ENCODE data around the gene SSC5D. TPM values are rescaled to one million over a fixed set of nuclear protein-coding genes. Genes with fewer than 3 reads are reported as not detected.
A peak's percentile ranks its signal among the peaks of the same experiment; 100 is the strongest.

Gene SSC5D
- polyA plus RNA-seq, 3 donors, result 0.08 TPM; not detected in 2

GRCh38 chr19:55457683-55458457 lies 30.4 kb upstream of the SSC5D start:
- Histone ChIP-seq H3K36me3 (replicated peaks in 1 of 2; ENCODE audit: control insufficient read depth in 1 of 2, insufficient read depth in 2 of 2, low read length in 2 of 2) (peaks cover 0 to 5% of the 10 kb centered on the region in 2 donors), H3K27me3 (ENCODE audit: control insufficient read depth in 2 of 2, insufficient read depth in 2 of 2, low read length in 2 of 2) (peaks cover 0 to 4% of the 10 kb centered on the region in 2 donors), H3K79me2 (ENCODE audit: insufficient read depth, low read length) (no peaks in the 10 kb centered on the region), H3K9me3 (replicated peaks in 1 of 2; ENCODE audit: control insufficient read depth in 1 of 2, insufficient read depth in 1 of 2, low read length in 2 of 2) (peaks cover 0 to 4% of the 10 kb centered on the region in 2 donors), H3K4me1 (ENCODE audit: control insufficient read depth in 1 of 2, insufficient read depth in 2 of 2, low read length in 2 of 2) (peaks cover 15 to 23% of the 10 kb centered on the region in 2 donors), H4K20me1 (ENCODE audit: insufficient read depth, low read length) (peaks cover 3% of the 10 kb centered on the region), H3K4me2 (replicated peaks; ENCODE audit: extremely low read depth, low read length, poor library complexity, severe bottlenecking) (no peak overlapping the region), H3K4me3 (replicated peaks in 1 of 3; ENCODE audit: low read depth in 2 of 3, low read length in 3 of 3) (no peak overlapping the region), H2AFZ (ENCODE audit: insufficient read depth, low read depth, low read length, poor library complexity, severe bottlenecking) (no peak overlapping the region), H3K9ac (ENCODE audit: insufficient read depth, low read length, poor library complexity, severe bottlenecking) (no peak overlapping the region), H3K27ac (ENCODE audit: low read depth in 1 of 2, low read length in 2 of 2) (no peak overlapping the region)
- peaks cover 0 to 7% (median 5%) of the 10 kb centered on the region in 7 donors for H3K9me3 Mint-ChIP-seq
- peaks cover 15 to 29% of the 10 kb centered on the region in 2 donors for H3K36me3 Mint-ChIP-seq
- intact Hi-C loops (cut with micrococcal nuclease), result loop anchor here (10.0 kb wide), 2 partner anchors 163 to 313 kb away; partner anchors contain the start of gene TNNT1 (in 1 of the 2)
- TF ChIP-seq CTCF (IDR thresholded peaks at IDR 0.05), result no peak
- H3K27ac Mint-ChIP-seq, result no peak overlapping the region
- peaks cover 8 to 10% (median 10%) of the 10 kb centered on the region in 3 donors for H3K27me3 Mint-ChIP-seq (ENCODE audit: low read depth in 3 of 3)
- no peak for DNase-seq
- H3K4me1 Mint-ChIP-seq, result peaks cover 18% of the 10 kb centered on the region
- H3K4me3 Mint-ChIP-seq, result peak overlapping the region in 1 of 2 donors; percentile 27
- WGBS (ENCODE audit: insufficient coverage), result 92% methylated on average over 9 of the region's 16 CpGs

DNA sequence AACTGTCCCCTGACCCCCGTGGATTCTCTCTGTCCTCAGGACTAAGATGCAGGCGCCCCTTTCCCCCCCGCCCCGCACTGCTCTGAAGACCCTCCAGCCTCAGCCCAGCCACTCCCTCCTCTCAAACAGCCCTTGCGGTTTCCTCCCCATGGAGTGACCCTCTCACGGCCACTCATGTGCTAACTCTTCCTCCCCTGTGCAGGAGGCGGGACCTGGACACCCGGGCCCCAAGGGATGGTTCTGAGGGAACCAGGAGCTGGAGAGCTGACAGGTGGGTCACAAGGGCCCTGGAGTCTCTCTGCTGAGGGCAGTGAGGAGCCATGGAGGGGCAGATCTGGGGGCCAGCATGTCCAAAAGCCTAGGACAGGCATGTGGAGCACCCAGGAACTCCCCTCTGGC lies 28.7 kb upstream of the SSC5D start:
- H3K79me2 ChIP-seq (ENCODE audit: insufficient read depth, low read length), result no peaks in the 10 kb centered on the region
- H3K27me3 ChIP-seq (ENCODE audit: control insufficient read depth in 2 of 2, insufficient read depth in 2 of 2, low read length in 2 of 2), result no peaks in the 10 kb centered on the region
- H3K27ac Mint-ChIP-seq, result peak overlapping the region in 1 of 7 donors; percentile 31
- H3K36me3 ChIP-seq (replicated peaks in 1 of 2; ENCODE audit: control insufficient read depth in 1 of 2, insufficient read depth in 2 of 2, low read length in 2 of 2), result peaks cover 0 to 5% of the 10 kb centered on the region in 2 donors
- no peak overlapping the region for H3K4me2 ChIP-seq (replicated peaks; ENCODE audit: extremely low read depth, low read length, poor library complexity, severe bottlenecking)
- H3K36me3 Mint-ChIP-seq, result peaks cover 4 to 17% of the 10 kb centered on the region in 2 donors
- no peak overlapping the region for H3K27ac ChIP-seq (ENCODE audit: low read depth in 1 of 2, low read length in 2 of 2)
- H3K27me3 Mint-ChIP-seq (ENCODE audit: low read depth in 3 of 3), result peaks cover 0 to 3% (median 0%) of the 10 kb centered on the region in 3 donors
- peaks cover 0 to 3% (median 0%) of the 10 kb centered on the region in 7 donors for H3K9me3 Mint-ChIP-seq
- H3K9ac ChIP-seq (ENCODE audit: insufficient read depth, low read length, poor library complexity, severe bottlenecking), result no peak overlapping the region
- no peak overlapping the region for H3K4me3 Mint-ChIP-seq
- no peaks in the 10 kb centered on the region for H3K9me3 ChIP-seq (replicated peaks in 1 of 2; ENCODE audit: control insufficient read depth in 1 of 2, insufficient read depth in 1 of 2, low read length in 2 of 2)
- intact Hi-C loops (cut with micrococcal nuclease), result loop anchor here (10.0 kb wide), 2 partner anchors 165 to 315 kb away; partner anchors contain the start of gene TNNT1 (in 1 of the 2)
- no peak overlapping the region for H2AFZ ChIP-seq (ENCODE audit: insufficient read depth, low read depth, low read length, poor library complexity, severe bottlenecking)
- TF ChIP-seq CTCF (IDR thresholded peaks at IDR 0.05), result no peak
- peaks cover 18% of the 10 kb centered on the region for H3K4me1 Mint-ChIP-seq
- peaks cover 3% of the 10 kb centered on the region for H4K20me1 ChIP-seq (ENCODE audit: insufficient read depth, low read length)
- H3K4me3 ChIP-seq (replicated peaks in 1 of 3; ENCODE audit: low read depth in 2 of 3, low read length in 3 of 3), result no peak overlapping the region
- no peak for DNase-seq
- H3K4me1 ChIP-seq (ENCODE audit: control insufficient read depth in 1 of 2, insufficient read depth in 2 of 2, low read length in 2 of 2), result peaks cover 15 to 24% of the 10 kb centered on the region in 2 donors
- whole genome bisulfite sequencing (ENCODE audit: insufficient coverage), result 76% methylated on average over 4 of the region's 8 CpGs
